Esophagus squamous epithelium (tissue), 4 donors: ENCODE results near the gene RPS15.

ENCODE experiments used
- POLR2A ChIP-seq, 4 donors: fragments of 450-650 bp; IDR thresholded peaks; one replicate each; pipeline ENCODE4 v1.6.1; 2017; ENCODE audit warnings: antibody characterized with exemption in 4 of 4, mild to moderate bottlenecking in 4 of 4, moderate library complexity in 3 of 4
- TF ChIP-seq, protein P1 (sequence below), 6 experiments: fragments of 450-650 bp in 4 of 6; fragments of 200-600 bp in 2 of 6; sonication (generic) in 2 of 6; IDR thresholded peaks; one replicate each; pipeline ENCODE4 v1.5.1; 2016 to 2019; ENCODE audit warnings: antibody characterized with exemption in 6 of 6, mild to moderate bottlenecking in 4 of 6, moderate library complexity in 4 of 6

DNA sequence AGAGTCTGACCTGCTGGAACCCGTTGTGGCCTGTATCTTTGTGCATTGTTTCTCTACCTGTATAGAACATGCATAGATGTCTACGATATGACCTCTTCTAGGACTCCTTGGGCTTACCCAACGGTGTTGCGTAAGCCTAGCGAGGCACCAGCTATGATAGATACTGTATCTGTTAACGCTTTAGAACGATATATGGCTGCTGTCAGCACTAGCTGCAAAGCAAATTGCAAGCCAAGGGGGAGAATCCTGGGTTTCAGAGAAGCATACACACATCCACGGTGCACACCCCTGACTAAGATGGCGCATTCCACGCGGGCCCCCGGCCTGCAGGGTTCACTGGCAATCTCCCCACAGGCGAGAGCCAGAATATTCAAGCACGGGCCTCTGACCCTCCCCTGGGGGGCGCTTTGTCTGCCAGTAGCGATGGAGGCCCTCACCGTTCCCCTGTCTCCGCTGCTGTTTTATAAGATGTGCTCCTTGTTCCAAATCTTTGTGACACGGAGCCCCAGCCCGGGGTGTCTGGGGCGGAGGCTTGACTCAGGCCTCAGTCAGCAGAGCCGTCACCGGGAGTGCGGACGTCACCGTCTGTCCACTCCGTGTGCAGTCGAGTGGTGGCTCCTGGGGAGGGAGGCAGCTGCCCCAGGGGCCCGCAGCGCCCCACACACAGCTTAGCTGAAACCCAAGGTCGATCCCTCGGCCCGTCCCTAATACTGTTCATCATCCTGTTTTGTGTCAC lies 12.9 kb upstream of the RPS15 start:
- TF ChIP-seq, protein P1, sequence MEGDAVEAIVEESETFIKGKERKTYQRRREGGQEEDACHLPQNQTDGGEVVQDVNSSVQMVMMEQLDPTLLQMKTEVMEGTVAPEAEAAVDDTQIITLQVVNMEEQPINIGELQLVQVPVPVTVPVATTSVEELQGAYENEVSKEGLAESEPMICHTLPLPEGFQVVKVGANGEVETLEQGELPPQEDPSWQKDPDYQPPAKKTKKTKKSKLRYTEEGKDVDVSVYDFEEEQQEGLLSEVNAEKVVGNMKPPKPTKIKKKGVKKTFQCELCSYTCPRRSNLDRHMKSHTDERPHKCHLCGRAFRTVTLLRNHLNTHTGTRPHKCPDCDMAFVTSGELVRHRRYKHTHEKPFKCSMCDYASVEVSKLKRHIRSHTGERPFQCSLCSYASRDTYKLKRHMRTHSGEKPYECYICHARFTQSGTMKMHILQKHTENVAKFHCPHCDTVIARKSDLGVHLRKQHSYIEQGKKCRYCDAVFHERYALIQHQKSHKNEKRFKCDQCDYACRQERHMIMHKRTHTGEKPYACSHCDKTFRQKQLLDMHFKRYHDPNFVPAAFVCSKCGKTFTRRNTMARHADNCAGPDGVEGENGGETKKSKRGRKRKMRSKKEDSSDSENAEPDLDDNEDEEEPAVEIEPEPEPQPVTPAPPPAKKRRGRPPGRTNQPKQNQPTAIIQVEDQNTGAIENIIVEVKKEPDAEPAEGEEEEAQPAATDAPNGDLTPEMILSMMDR (IDR thresholded peaks at IDR 0.05), result no peak
- no peak for TF ChIP-seq POLR2A (IDR thresholded peaks at IDR 0.05)
